Stimulated activated CD8-positive, alpha-beta memory T cell treated with anti-CD3 and anti-CD28 coated beads, Interleukin-7, amount 100 ng/mL, for 1 hour (primary cell): ENCODE measurements around the gene PKD2.
A peak's percentile ranks its signal among the peaks of the same experiment; 100 is the strongest.

Experiments used
- DNase-seq, 2 donors: peaks; one replicate each; pipeline ENCODE4 v3.0.0-alpha.2; 2020; ENCODE audit warnings: low read depth in 2 of 2

PKD2 gene

DNA sequence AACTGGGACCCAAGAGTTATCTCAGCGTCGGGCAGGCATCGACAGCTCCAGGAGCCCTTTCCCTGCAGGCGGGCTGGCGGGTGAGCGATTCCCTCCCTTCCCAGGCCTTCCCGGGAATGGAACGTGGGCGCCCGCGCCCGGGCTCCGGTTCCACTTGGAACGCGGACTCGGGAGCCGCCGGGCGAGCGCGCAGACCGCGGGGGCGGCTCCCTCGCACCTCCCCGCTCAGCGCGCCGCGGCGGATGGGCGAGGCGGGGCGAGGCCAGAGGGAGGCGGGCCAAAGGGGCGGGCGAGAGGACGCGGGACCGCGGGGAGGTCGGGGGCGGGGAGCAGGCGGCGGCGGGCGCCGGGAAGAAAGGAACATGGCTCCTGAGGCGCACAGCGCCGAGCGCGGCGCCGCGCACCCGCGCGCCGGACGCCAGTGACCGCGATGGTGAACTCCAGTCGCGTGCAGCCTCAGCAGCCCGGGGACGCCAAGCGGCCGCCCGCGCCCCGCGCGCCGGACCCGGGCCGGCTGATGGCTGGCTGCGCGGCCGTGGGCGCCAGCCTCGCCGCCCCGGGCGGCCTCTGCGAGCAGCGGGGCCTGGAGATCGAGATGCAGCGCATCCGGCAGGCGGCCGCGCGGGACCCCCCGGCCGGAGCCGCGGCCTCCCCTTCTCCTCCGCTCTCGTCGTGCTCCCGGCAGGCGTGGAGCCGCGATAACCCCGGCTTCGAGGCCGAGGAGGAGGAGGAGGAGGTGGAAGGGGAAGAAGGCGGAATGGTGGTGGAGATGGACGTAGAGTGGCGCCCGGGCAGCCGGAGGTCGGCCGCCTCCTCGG lies at the start of gene PKD2:
Gene PKD2 (plus strand): TSS at position 332 of the 818 bp plus-strand sequence. CDS start 99 bp downstream, at position 431.
- peak; percentile 41 to 67 for DNase-seq

DNA sequence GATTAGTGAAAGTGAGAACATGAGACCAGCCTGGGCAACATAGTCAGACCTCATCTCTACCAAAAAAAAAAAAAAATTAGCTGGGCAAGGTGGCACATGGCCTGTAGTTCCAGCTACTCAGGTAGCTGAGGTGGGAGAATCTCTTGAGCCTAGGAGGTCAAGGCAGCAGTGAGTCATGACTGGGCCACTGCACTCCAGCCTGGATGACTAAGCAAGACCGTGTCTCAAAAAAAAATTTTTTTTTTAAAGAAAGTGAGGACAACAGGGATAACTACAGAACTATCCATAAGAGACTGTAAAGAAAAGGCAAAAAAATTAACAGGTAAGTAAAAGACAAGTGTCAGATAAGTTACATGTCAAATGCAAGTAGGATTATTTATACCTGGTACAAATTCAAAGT lies 45.4 kb upstream of the PKD2 start:
- DNase-seq, result no peak

DNA sequence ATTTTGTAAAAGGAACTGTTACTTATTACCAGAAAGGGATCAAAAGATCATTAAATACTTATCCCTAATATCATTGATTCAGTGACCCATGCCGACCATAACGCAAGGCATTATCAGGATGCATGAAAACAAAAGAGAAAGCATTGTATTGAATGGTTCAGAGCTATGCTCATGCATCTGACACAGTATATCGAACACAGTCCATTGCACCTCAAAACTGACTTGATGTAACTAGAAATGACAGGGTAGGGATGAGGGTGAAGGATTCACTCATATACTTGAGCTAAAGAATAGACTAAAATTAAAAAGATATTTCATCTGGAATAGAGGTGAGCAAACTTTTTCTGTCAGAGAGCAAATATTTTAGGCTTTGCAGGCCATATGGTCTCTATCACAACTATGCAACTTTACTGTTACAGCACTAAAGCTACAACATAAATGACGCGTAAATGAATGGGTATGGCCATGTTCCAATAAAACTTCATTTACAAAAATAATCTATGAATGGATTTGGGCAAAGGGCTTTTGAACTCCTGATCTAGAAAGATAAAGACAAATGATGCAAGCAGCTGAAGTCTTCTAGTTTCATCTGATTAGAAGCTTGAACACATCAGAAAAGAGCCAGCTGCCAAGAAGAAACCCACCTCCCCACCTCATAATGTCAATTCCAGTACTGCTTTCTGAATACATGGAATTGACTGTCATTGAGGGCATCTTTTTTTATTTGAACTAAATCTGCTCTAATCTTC lies 44.9 kb upstream of the PKD2 start:
- DNase-seq, result no peak

DNA sequence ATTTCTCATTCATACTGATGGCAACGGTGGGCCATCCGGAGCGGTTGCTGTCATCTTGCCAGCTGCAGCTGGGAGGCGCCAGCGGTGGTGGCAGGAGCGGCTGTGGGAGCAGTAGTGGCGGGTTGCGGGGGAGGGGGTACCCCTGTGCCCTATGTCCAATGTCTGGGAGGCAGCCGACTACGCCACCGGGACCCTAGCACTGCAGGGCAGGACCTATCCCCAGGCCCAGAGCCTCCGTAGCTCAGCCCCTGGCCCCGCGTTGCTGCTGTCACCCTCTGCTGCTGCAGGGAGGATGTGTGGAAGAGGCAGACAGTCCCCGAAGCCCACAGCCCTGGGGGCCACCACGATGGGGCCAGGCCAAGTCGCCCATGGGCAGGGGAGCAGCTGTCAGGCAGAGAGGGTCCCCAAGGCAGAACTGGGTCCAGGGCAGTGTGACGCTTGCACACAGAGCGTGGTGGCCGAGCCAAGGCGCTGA lies 41.9 kb upstream of the PKD2 start:
- DNase-seq, result no peak

DNA sequence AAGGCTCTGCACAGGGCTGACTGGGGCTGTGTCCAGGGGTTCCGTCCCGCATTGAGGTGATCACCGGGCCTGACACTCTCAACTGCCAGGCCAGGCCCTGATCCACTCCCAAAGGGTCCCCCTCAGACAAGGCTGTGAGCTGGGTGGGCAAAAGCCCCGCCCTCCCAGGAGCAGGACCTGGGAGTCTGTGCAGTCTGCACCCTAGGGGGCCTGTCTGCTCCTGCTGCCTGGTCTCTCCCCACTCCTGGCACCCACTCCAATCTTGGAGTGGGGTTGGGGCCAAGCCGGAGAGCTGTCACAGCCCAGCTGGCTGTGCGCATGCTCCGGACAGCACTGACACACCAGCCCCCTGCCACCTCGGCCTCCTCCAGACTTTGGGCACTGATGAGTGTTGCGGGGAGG lies 41.3 kb upstream of the PKD2 start:
- DNase-seq, result no peak

DNA sequence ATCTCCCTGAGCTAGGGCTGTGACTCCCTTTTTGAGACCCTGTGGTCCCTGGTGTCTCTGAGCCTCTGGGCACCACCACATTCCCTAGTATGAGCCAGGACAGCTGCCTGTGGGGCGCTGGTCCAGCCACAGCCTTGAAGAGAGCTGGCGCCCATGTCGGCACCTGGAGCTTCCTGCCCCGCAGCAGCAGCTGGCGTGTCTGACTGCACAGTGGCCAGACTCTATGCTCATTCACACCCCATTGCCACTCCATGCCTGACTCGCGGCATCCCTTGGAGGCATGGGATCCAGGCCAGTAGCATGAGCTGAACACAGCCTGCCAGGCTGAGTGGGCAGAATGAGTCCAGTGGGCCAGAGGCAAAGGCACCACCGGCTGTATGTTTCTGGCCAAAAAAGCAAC lies 40.2 kb upstream of the PKD2 start:
- no peak for DNase-seq

DNA sequence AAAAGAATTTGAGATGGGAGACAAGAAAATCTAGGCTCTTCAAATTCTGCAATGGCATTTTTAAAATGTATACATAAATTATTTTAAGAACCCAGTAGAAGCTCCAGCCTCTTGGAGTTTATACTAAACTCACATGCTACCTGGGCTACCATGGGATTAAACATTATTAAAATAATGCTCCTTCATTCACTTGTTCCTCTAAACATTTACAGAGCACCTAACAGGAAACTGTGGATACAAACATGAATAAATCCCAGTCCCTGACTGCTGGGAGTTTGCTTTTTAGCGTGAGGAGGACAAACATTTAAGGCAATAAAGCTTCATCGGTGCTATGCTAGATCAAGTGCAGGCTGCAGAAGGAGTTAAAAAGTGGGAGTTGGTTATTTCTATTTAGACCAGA lies 37.3 kb upstream of the PKD2 start:
- DNase-seq, result no peak

DNA sequence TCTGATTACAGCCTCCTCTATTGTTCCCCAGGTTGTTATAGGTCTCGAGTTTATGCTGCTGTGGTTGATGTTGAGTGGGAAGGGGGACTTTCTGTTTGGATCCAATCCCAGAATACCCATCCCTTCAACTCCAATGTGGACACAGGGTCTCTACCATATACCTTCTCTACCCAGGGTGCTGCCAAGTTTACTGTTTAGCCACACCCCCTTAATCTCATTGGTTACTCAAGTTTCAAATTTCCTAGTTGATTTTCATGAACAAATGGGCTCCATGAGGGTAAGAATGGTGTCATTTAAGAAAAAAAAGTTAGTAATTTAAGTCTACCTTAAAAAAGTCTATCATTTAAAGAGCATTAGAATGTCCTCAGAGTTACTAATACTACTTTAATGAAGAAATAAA lies 35.6 kb upstream of the PKD2 start:
- DNase-seq, result no peak

DNA sequence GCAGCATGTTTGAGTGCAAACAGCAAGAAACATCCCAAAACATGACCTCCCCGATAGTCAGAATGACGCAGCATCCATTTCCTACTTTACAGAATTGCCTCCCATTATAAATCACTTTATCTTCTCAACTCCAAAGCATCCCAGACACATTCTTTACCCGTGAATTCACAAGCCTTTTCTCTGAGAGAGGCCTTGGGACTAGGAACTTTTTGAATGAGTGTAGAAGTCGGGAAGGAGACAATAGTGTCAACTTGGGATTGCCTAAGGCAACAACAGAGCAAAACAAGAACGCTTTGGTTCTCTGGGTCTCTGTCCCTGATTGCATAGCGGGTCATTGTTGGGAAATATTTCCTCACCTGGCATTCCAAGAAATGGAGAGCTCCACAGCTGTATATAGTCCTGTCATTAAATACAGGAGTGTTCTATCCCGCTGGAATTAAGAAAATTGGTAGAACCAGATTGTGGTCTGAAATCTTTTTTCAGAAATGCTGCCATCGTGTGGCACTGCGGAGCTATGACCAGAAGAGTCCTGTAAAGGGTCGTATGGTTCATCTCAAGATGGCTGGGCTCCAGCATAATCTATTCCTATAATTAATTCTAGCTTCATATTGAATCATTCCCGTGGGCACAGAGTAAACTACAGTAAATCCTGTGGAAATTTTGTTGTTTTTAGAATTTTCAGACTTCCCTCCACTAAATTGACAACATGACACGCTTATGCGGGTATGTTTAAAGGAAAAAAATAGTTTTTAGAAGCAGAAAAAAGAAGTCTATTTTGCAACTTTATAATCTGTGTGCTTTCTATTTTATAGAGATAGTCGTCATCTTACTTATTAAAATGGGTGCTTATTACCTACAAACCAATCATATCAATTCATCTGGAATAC lies 33.9 kb upstream of the PKD2 start:
- DNase-seq, result peak in 1 of 2 donors; percentile 4

DNA sequence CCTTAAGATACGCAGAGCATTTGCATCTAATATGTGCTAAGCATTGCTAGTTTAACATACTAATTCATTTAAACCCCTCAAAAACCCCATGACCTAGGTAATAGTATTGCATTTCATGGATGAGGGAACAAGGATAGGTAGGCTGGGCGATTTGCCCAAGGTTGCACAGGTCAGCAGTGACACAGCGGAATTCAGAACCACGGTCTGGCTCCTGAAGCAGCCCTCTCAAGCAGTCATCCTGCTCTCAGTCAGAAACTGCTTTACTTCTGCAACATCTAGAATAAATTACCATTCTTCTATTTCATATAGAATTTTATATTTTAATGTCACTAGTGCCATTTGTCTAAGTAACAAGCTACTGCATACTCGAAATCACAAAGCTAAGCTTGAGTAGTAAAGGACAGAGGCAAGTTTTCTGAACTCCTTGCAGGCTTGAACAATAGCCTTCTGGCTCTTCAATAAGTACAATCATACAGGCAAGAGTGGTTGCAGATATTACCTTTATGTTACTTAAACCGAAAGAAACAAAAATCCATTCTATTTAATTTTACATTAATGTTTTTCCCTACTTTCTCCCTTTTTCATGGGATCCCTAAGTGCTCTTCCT lies 32.5 kb upstream of the PKD2 start:
- no peak for DNase-seq

DNA sequence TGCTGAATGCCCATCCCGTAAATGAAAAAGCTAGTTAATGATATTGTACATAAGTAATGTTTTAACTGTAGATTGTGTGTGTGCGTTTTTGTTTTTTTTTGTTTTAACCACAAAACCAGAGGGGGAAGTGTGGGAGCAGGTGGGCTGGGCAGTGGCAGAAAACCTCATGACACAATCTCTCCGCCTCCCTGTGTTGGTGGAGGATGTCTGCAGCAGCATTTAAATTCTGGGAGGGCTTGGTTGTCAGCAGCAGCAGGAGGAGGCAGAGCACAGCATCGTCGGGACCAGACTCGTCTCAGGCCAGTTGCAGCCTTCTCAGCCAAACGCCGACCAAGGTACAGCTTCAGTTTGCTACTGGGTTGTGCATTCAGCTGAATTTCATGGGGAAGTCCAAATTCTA lies 32.0 kb upstream of the PKD2 start, which contains the start of gene SPP1:
Gene SPP1 (plus strand): TSS at position 249 of the 400 bp plus-strand sequence. CDS start 1,182 bp downstream, outside the sequence.
- no peak for DNase-seq

DNA sequence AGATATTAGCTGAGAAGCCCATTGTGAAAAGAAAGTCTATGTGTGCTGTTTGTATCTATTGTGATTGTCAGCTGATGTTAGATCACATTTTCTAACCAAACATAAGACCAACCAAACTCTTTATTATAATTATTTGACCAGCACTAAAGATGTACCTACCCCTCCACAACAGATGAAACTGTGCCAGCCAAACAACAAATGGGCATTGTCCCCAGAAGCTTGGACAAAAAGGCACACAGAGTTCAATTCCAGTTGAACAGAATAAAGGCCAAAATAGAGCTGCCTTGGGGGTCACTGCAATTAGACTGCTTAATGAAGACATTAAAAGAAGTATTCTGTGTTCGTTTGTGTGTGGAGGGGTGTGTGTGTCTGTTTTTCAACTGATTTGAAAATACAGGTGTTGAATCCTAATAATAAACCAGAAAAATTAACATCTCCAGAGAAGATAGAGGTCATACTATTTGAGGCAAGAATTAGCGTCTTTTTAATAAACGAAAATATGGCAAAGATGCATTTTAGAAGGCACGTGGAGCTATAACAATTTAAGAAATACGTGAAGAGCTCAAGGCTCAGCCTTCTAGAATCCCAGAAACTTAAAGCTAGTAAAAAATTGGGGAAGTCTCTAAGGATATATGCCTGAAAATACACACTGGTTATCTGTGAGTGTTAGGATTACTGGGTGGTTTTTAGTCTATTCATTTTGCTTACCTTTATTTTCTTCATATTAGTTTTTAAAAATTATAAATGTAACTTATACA lies 29.7 kb upstream of the PKD2 start:
- DNase-seq, result no peak

DNA sequence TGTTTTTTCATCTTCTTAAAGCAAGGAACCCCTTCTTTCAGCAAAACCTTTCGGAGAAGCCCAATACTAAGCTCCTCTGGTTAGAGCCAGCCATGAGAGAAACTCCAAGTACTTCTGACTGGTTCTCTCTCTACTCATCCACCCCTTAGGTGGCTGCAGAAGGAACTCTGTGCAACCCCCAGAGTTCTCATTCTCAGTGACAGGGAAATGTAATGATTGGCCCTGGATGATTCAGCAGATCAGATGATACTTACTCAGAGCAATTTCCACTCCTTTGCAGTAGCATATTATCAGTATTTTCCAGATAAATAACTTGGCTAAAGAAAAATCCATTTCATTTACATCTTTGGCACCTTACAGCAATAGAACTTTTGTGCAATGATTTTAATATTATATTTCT lies 28.8 kb upstream of the PKD2 start:
- DNase-seq, result no peak

DNA sequence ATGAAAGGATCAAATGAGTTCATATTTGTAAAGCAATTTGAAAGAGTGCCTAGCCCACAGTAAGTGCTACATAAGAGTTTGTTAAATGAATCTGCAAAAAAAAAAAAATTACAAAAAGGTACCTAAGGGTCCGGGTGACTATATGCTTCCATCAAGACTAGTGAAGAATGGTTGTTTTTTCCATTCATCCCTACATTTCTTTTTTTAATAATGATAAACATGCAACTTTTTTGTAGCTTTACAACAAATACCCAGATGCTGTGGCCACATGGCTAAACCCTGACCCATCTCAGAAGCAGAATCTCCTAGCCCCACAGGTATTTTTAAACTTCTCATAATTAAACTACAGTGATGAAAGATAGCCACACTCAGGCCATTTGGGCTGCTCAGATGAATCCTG lies 27.6 kb upstream of the PKD2 start:
- DNase-seq, result no peak

DNA sequence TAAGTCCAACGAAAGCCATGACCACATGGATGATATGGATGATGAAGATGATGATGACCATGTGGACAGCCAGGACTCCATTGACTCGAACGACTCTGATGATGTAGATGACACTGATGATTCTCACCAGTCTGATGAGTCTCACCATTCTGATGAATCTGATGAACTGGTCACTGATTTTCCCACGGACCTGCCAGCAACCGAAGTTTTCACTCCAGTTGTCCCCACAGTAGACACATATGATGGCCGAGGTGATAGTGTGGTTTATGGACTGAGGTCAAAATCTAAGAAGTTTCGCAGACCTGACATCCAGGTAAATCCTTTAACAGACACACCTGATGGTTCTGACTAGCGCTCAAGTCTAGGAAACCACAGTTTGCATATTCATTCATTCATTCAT lies 25.9 kb upstream of the PKD2 start:
- no peak for DNase-seq

DNA sequence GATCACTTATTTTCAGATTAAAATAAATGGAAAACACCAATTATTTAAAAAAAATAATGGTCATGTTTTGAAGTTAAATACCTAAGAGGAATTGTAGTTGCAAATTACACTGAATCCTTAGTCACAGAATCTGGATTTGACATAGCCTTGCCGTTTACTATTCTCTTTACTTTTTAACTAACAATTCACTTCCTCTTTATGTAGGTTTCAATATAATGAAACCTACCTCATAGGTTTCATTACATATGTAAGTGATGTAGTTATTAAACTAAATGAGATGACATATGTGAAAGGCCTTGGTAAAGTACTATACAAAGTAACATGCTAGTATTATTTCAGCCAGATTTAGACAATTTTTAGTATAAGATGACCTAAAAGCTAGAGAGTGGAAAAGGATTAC lies 25.4 kb upstream of the PKD2 start:
- DNase-seq, result no peak

DNA sequence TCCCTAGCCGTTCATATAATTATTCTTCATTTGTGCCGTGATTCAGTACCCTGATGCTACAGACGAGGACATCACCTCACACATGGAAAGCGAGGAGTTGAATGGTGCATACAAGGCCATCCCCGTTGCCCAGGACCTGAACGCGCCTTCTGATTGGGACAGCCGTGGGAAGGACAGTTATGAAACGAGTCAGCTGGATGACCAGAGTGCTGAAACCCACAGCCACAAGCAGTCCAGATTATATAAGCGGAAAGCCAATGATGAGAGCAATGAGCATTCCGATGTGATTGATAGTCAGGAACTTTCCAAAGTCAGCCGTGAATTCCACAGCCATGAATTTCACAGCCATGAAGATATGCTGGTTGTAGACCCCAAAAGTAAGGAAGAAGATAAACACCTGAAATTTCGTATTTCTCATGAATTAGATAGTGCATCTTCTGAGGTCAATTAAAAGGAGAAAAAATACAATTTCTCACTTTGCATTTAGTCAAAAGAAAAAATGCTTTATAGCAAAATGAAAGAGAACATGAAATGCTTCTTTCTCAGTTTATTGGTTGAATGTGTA lies 24.9 kb upstream of the PKD2 start:
- DNase-seq, result no peak

DNA sequence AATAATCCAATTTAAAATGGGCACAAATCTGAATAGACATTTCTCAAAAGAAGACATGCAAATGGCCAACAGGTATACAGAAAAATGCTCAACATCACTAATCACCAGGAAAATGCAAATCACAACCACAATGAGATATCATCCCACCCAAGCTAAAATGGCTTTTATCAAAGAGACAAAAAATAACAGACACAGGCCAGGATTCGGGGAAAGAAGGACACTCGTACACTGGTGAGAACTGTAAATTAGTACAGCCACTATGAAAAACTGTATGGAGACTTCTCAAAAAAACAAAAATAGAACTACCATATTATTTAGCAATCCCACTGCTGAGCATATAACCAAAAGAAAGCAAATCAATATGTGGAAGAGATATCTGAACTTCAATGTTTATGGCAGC lies 23.4 kb upstream of the PKD2 start:
- no peak for DNase-seq

DNA sequence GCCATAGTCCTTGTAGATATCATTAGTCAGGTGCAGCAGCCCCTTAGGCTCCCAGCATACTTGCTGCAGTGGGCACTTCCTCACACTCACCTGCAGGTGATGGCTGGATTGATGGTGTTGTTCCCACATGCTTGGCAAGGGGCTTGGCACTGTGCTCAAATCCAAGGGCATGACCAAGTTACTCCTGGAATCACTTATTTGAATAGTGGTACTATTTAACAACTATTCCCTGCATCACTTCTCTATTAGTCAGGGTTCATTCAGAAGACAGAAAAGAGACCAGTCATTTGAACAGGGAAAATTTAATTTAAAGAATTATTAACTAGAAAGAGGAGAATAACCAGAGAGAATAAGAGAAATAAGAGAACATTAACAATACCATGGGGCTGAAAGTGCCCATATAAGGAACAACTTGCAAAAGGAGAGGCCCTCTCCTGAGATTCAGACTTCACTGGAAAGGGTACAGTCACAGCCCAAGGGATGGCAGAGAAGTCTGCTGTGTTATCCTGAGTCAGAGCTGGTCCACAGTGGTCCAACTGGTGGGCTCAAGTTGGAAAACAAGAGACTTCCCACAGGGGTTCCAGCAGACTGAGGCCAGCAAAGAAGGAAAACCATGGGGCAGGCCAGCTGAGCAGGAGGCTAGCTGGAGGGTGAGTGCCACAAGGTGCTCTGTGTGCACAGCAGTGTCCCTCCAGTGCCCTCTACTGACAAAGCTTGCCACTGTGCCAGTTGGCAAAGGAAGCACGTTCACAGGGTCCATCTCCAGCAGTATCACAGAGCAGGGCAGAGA lies 22.1 kb upstream of the PKD2 start:
- DNase-seq, result no peak

DNA sequence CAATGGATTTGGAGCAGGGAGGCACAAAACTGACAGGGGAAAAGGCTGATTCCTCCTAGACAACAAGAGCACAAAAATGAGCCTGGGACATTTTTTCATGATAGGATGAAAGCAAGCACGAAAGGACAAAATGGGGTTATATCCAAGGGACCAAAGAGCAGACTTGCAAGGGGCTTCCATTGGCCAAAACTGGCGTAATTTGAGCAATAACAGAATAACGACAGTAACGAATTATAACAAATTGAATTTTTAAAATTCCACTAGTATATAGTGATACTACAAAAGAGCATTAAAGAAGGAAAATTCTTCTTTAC lies 21.6 kb upstream of the PKD2 start:
- DNase-seq, result no peak
